ENCODE results near the gene CORO7.

DNA sequence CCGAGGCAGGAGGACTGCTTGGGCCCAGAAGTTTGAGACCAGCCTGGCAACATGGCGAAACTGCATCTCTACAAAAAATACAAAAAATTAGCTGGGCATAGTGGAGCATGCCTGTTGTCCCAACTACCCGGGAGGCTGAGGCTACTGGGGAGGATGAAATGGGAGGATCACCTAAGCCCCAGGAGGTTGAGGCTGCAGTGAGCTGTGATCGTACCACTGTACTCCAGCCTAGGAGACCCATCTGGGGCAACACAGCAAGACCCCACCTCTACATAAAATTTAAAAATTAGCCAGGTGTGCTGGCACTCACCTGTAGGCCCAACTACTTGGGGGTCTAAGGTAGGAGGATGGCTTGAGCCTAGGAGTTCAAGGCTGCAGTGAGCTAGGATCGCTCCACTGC, 67.1 kb downstream of the CORO7 start:
- TF ChIP-seq, protein P1, sequence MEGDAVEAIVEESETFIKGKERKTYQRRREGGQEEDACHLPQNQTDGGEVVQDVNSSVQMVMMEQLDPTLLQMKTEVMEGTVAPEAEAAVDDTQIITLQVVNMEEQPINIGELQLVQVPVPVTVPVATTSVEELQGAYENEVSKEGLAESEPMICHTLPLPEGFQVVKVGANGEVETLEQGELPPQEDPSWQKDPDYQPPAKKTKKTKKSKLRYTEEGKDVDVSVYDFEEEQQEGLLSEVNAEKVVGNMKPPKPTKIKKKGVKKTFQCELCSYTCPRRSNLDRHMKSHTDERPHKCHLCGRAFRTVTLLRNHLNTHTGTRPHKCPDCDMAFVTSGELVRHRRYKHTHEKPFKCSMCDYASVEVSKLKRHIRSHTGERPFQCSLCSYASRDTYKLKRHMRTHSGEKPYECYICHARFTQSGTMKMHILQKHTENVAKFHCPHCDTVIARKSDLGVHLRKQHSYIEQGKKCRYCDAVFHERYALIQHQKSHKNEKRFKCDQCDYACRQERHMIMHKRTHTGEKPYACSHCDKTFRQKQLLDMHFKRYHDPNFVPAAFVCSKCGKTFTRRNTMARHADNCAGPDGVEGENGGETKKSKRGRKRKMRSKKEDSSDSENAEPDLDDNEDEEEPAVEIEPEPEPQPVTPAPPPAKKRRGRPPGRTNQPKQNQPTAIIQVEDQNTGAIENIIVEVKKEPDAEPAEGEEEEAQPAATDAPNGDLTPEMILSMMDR (IDR thresholded peaks at IDR 0.05) = no peak
- TF ChIP-seq EZH2 (IDR thresholded peaks at IDR 0.05; ENCODE audit: borderline replicate concordance, insufficient read depth, low read depth, low read length, poor library complexity, severe bottlenecking) = no peak
